ENCODE results near the gene NFKB1. TPM values are rescaled to one million over a fixed set of nuclear protein-coding genes. Genes with fewer than 3 reads are reported as not detected.

Gene NFKB1
- total RNA-seq, 1 experiment from 2014 or later: 35.6 TPM

- TF ChIP-seq, protein P1, sequence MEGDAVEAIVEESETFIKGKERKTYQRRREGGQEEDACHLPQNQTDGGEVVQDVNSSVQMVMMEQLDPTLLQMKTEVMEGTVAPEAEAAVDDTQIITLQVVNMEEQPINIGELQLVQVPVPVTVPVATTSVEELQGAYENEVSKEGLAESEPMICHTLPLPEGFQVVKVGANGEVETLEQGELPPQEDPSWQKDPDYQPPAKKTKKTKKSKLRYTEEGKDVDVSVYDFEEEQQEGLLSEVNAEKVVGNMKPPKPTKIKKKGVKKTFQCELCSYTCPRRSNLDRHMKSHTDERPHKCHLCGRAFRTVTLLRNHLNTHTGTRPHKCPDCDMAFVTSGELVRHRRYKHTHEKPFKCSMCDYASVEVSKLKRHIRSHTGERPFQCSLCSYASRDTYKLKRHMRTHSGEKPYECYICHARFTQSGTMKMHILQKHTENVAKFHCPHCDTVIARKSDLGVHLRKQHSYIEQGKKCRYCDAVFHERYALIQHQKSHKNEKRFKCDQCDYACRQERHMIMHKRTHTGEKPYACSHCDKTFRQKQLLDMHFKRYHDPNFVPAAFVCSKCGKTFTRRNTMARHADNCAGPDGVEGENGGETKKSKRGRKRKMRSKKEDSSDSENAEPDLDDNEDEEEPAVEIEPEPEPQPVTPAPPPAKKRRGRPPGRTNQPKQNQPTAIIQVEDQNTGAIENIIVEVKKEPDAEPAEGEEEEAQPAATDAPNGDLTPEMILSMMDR (IDR thresholded peaks at IDR 0.05; ENCODE audit: unreplicated experiment): no peak
- Mint-ChIP-seq H3K9me3 (ENCODE audit: low read depth, unreplicated experiment) (no peaks in the 10 kb centered on the region), H3K27me3 (ENCODE audit: unreplicated experiment) (no peaks in the 10 kb centered on the region), H3K27ac (ENCODE audit: unreplicated experiment) (no peak overlapping the region), H3K4me3 (ENCODE audit: low read depth, unreplicated experiment) (no peak overlapping the region), H3K4me1 (ENCODE audit: low read depth, unreplicated experiment) (no peaks in the 10 kb centered on the region), H3K36me3 (ENCODE audit: insufficient read depth, unreplicated experiment) (no peaks in the 10 kb centered on the region)
- DNase-seq: no peak
- intact Hi-C loops (cut with micrococcal nuclease; ENCODE audit: unreplicated experiment): no loop called here
- no TSS peak for BruUV-seq (replicated peaks)
- CTCF ChIA-PET: no interaction called here
Observed at GRCh38 chr4:102560115-102560514, 59.0 kb downstream of the NFKB1 start.

GRCh38 chr4:102560571-102561341 is 59.6 kb downstream of the NFKB1 start:
- DNase-seq: no peak
- no peak overlapping the region for H3K27ac Mint-ChIP-seq (ENCODE audit: unreplicated experiment)
- CTCF ChIA-PET: no interaction called here
- intact Hi-C loops (cut with micrococcal nuclease; ENCODE audit: unreplicated experiment): no loop called here
- no peaks in the 10 kb centered on the region for H3K36me3 Mint-ChIP-seq (ENCODE audit: insufficient read depth, unreplicated experiment)
- H3K4me3 Mint-ChIP-seq (ENCODE audit: low read depth, unreplicated experiment): no peak overlapping the region
- no peaks in the 10 kb centered on the region for H3K4me1 Mint-ChIP-seq (ENCODE audit: low read depth, unreplicated experiment)
- BruUV-seq (replicated peaks): no TSS peak
- H3K9me3 Mint-ChIP-seq (ENCODE audit: low read depth, unreplicated experiment): no peaks in the 10 kb centered on the region
- TF ChIP-seq, protein P1 (IDR thresholded peaks at IDR 0.05; ENCODE audit: unreplicated experiment): no peak
- H3K27me3 Mint-ChIP-seq (ENCODE audit: unreplicated experiment): no peaks in the 10 kb centered on the region

DNA sequence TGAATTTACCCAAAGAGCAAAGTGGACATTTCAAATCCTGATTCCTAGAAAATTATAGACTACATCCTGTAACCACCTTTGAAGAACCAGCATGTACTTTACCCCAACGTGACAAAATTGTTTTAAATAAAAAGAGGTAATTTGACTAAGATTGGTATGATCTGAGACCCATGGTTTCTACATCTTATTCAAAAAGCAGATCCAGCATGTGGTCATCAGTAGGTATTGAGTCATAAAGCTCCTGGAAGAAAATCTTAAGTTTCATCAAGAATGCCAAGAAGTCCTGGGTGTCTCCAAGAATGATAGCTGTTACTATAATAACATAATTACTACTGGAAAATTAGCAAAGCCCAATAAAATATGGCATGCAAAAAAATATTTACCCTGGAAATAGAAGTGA is 61.8 kb downstream of the NFKB1 start:
- no peak for DNase-seq
- Mint-ChIP-seq H3K27ac (ENCODE audit: unreplicated experiment) (no peak overlapping the region), H3K9me3 (ENCODE audit: low read depth, unreplicated experiment) (no peaks in the 10 kb centered on the region), H3K4me1 (ENCODE audit: low read depth, unreplicated experiment) (no peaks in the 10 kb centered on the region), H3K27me3 (ENCODE audit: unreplicated experiment) (no peaks in the 10 kb centered on the region), H3K36me3 (ENCODE audit: insufficient read depth, unreplicated experiment) (no peaks in the 10 kb centered on the region), H3K4me3 (ENCODE audit: low read depth, unreplicated experiment) (no peak overlapping the region)
- CTCF ChIA-PET: no interaction called here
- TF ChIP-seq, protein P1 (IDR thresholded peaks at IDR 0.05; ENCODE audit: unreplicated experiment): no peak
- BruUV-seq (replicated peaks): no TSS peak
- intact Hi-C loops (cut with micrococcal nuclease; ENCODE audit: unreplicated experiment): no loop called here

DNA sequence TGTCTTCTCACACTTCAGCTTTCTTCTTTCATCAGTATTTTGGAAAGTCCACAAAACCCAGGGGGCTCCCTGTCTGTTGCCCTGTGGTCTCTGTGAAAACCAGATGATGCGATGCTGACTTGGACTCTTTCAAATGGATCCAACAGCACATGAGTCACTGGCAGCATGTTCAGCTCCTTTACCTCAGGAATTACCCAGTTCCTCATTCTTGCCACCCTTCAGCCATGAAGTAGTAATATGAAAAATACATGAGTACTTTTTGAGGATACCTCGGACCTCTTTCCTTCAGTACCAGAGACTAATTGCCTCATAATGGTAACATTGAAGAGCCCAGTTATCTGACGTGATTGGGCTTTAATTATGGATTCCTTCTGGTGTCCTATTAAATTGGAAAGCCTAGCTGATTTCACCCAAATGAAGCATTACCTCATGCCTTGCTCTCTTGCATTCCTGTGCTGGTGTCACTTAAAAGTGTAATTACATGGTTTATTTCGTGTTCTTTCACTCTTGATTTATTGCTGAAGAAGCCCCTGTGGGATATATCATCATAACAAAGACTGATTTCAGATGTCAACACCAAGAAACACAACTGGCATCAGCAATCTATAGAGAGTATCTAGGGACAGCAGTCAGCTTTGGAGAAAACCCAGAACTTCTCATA is 63.4 kb downstream of the NFKB1 start:
- BruUV-seq (replicated peaks): no TSS peak
- no peaks in the 10 kb centered on the region for H3K27me3 Mint-ChIP-seq (ENCODE audit: unreplicated experiment)
- intact Hi-C loops (cut with micrococcal nuclease; ENCODE audit: unreplicated experiment): no loop called here
- no peaks in the 10 kb centered on the region for H3K4me1 Mint-ChIP-seq (ENCODE audit: low read depth, unreplicated experiment)
- H3K4me3 Mint-ChIP-seq (ENCODE audit: low read depth, unreplicated experiment): no peak overlapping the region
- no peak for DNase-seq
- no peaks in the 10 kb centered on the region for H3K9me3 Mint-ChIP-seq (ENCODE audit: low read depth, unreplicated experiment)
- CTCF ChIA-PET: no interaction called here
- H3K36me3 Mint-ChIP-seq (ENCODE audit: insufficient read depth, unreplicated experiment): no peaks in the 10 kb centered on the region
- TF ChIP-seq, protein P1 (IDR thresholded peaks at IDR 0.05; ENCODE audit: unreplicated experiment): no peak
- no peak overlapping the region for H3K27ac Mint-ChIP-seq (ENCODE audit: unreplicated experiment)
